ENCODE results near the gene NINL. TPM values are rescaled to one million over a fixed set of nuclear protein-coding genes. Genes with fewer than 3 reads are reported as not detected.

The NINL gene
- polyA plus RNA-seq, 1 of the 3 experiments (the other 2 are of a cell fraction) = 22.5 TPM

DNA sequence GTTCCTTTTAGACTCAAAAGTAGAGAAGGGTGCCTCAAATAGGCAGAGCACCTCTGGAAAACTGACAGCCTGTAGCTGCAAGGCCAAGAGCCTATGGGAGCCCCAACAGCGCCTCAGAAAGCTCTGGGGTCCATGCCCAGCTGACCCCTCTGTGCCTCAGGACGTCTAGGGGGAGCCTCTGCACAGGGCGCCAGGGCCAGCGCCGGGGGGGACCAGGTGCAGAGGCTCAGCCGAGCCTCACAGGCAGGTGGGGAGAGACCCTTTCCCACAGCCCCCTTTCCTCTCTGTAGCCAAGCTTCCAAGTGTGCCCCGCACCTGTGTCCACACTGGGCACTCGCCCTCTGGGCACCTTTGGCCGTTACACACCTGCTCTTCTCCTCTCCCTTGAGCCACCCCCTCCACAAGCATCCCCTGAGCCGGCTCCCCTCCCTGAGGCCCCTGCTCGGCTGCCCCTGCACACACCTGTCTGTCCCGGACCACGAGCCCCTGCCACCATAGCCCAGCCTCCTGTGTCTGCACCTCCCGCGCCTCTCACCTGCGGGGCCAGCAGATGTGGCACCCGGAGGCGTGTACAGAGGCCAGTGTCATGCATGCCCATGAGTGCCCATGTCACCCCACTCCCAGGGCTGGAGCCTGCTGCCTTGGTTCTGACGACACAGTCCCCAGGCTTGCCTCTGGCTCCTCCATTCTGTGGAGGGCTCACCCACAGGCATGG lies 124.6 kb downstream of the NINL start (continued):
- TF ChIP-seq FOXJ3 (CRISPR knock-in tag; IDR thresholded peaks at IDR 0.05) (no peak), TAF1 (IDR thresholded peaks at IDR 0.05; ENCODE audit: borderline replicate concordance, low read depth, low read length) (no peak), CHD2 (IDR thresholded peaks at IDR 0.05; ENCODE audit: low read length, partially characterized antibody) (no peak)

DNA sequence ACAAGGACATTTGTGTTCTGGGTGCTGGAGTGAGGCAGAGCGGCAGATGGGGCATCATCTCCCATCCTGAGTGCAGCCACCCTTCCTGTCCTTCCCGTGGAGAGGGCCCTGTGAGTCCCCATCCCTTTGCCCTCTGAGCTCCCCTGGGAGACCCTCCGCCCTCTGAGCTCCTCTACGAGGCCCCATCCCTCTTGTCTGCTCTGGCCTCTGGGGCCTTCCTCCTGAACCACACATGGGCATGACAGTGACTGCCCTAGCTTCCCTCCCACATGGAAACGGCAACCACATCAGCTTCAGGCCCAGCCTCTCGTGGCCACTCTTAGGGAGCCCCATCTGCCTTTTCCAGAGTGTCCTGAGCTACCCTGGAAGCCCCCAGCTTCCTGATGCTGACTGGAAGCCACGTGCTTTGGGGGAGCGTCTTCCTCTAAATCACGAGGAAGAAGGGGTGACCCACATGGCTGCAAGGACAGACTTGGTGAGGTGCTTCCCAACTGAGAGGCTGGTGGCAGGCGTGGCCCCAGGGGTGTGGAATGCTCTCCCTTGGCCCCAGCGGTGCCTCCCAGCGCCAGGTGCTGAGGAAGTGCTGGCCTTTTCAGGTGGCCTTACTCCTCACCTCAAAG lies 125.3 kb downstream of the NINL start:
- DNase-seq = no peak
- H3K4me2 ChIP-seq = no peak overlapping the region
- no peaks in the 10 kb centered on the region for H3K9me3 ChIP-seq
- peaks cover 0 to 7% of the 10 kb centered on the region in 2 experiments; a peak in 1 of 4 replicates for H3K4me1 ChIP-seq (ENCODE audit: control insufficient read depth in 1 of 2, insufficient read depth in 2 of 2, low read depth in 1 of 2, low read length in 1 of 2)
- ChIA-PET CTCF (no interaction called here), POLR2A (no interaction called here)
- no peaks in the 10 kb centered on the region for H3K27me3 ChIP-seq (ENCODE audit: insufficient read depth)
- no peaks in the 10 kb centered on the region for H4K20me1 ChIP-seq (ENCODE audit: insufficient read depth)
- H3K36me3 ChIP-seq (replicated peaks in 1 of 2; ENCODE audit: control insufficient read depth in 1 of 2, insufficient read depth in 2 of 2, low read length in 1 of 2) = peaks cover 10 to 39% of the 10 kb centered on the region in 2 experiments
- no peaks in the 10 kb centered on the region for H3F3A ChIP-seq (replicated peaks; ENCODE audit: insufficient read depth)
- H3K9me2 ChIP-seq = no peaks in the 10 kb centered on the region
- H2AFZ ChIP-seq (ENCODE audit: low read depth) = no peak overlapping the region
- H3K9ac ChIP-seq = no peak overlapping the region
- H3K27ac ChIP-seq (ENCODE audit: low read depth in 2 of 2, low read length in 1 of 2) = no peak overlapping the region
- H3K4me3 ChIP-seq (ENCODE audit: low read depth in 2 of 2, low read length in 1 of 2) = no peak overlapping the region
- WGBS (ENCODE audit: low lambda C conversion rate) = 64% methylated on average over 5 of the region's 12 CpGs
- no peaks in the 10 kb centered on the region for H3K79me2 ChIP-seq (ENCODE audit: insufficient read depth)
- TF ChIP-seq, protein P1, sequence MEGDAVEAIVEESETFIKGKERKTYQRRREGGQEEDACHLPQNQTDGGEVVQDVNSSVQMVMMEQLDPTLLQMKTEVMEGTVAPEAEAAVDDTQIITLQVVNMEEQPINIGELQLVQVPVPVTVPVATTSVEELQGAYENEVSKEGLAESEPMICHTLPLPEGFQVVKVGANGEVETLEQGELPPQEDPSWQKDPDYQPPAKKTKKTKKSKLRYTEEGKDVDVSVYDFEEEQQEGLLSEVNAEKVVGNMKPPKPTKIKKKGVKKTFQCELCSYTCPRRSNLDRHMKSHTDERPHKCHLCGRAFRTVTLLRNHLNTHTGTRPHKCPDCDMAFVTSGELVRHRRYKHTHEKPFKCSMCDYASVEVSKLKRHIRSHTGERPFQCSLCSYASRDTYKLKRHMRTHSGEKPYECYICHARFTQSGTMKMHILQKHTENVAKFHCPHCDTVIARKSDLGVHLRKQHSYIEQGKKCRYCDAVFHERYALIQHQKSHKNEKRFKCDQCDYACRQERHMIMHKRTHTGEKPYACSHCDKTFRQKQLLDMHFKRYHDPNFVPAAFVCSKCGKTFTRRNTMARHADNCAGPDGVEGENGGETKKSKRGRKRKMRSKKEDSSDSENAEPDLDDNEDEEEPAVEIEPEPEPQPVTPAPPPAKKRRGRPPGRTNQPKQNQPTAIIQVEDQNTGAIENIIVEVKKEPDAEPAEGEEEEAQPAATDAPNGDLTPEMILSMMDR (IDR thresholded peaks at IDR 0.05) = no peak
- no peak for TF ChIP-seq GATA2 (CRISPR knock-in tag; IDR thresholded peaks at IDR 0.05)

DNA sequence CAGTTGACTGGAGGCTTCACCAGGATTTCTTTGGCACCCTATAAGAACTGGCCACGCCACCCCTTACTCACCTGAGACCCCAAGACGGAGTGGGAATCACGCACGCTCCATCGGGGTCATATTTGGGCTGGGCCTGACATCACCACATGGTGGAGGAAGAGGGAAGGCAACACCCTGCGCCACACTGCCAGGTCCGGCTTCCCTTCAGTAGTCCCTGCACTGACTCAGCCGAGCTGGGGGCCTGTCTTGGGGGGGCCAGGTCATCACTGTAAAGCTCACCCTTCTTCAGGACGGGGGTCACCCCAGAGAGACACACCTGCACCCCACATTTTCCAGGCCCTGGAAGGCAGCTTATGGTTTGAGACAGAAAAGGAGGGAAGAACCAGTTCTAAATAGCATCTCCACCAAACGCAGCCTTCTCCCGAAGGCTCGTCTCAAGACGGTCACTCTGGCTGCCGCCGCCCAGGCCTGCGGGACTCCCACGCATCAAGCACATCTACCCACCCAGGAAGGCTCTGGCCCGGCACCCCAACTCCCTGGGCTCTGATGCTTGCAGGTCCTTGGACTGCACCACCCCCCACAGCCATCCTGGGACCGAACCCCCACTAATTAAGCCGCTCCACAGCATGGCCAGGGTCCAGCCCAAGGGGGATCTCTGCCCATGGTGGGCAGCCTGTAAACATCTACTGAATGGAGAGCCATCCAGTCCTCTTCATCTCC lies 126.1 kb downstream of the NINL start:
- H3K4me1 ChIP-seq (ENCODE audit: control insufficient read depth in 1 of 2, insufficient read depth in 2 of 2, low read depth in 1 of 2, low read length in 1 of 2) = no peaks in the 10 kb centered on the region
- ChIA-PET CTCF (no interaction called here), POLR2A (no interaction called here)
- no peaks in the 10 kb centered on the region for H3K79me2 ChIP-seq (ENCODE audit: insufficient read depth)
- no peaks in the 10 kb centered on the region for H3F3A ChIP-seq (replicated peaks; ENCODE audit: insufficient read depth)
- H3K9me3 ChIP-seq = no peaks in the 10 kb centered on the region
- H4K20me1 ChIP-seq (ENCODE audit: insufficient read depth) = no peaks in the 10 kb centered on the region
- H3K27me3 ChIP-seq (ENCODE audit: insufficient read depth) = no peaks in the 10 kb centered on the region
- WGBS (ENCODE audit: low lambda C conversion rate) = 77% methylated on average over 13 of the region's 20 CpGs
- H3K9me2 ChIP-seq = no peaks in the 10 kb centered on the region
- H3K4me2 ChIP-seq = no peak overlapping the region
- H2AFZ ChIP-seq (ENCODE audit: low read depth) = no peak overlapping the region
- H3K4me3 ChIP-seq (ENCODE audit: low read depth in 2 of 2, low read length in 1 of 2) = no peak overlapping the region
- TF ChIP-seq, protein P2, sequence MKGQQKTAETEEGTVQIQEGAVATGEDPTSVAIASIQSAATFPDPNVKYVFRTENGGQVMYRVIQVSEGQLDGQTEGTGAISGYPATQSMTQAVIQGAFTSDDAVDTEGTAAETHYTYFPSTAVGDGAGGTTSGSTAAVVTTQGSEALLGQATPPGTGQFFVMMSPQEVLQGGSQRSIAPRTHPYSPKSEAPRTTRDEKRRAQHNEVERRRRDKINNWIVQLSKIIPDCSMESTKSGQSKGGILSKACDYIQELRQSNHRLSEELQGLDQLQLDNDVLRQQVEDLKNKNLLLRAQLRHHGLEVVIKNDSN (IDR thresholded peaks at IDR 0.05; ENCODE audit: borderline replicate concordance, low read depth) = no peak
- no peak for TF ChIP-seq EZH2phosphoT487 (IDR thresholded peaks at IDR 0.05; ENCODE audit: borderline replicate concordance, low read depth)
- TF ChIP-seq RFX5 (IDR thresholded peaks at IDR 0.05; ENCODE audit: low read length) = no peak
- no peak for TF ChIP-seq SMC3 (IDR thresholded peaks at IDR 0.05; ENCODE audit: low read depth, low read length)
- TF ChIP-seq, protein P3, sequence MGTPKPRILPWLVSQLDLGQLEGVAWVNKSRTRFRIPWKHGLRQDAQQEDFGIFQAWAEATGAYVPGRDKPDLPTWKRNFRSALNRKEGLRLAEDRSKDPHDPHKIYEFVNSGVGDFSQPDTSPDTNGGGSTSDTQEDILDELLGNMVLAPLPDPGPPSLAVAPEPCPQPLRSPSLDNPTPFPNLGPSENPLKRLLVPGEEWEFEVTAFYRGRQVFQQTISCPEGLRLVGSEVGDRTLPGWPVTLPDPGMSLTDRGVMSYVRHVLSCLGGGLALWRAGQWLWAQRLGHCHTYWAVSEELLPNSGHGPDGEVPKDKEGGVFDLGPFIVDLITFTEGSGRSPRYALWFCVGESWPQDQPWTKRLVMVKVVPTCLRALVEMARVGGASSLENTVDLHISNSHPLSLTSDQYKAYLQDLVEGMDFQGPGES (IDR thresholded peaks at IDR 0.05; ENCODE audit: low read depth, low read length) = no peak
- no peak for TF ChIP-seq CHD2 (IDR thresholded peaks at IDR 0.05; ENCODE audit: low read length, partially characterized antibody)
- TF ChIP-seq FOXM1 (IDR thresholded peaks at IDR 0.05; ENCODE audit: low read depth) = no peak
- TF ChIP-seq NRF1 (IDR thresholded peaks at IDR 0.05; ENCODE audit: low read depth, low read length) = no peak
- H3K36me3 ChIP-seq (replicated peaks in 1 of 2; ENCODE audit: control insufficient read depth in 1 of 2, insufficient read depth in 2 of 2, low read length in 1 of 2) = peaks cover 10 to 37% of the 10 kb centered on the region in 2 experiments
- no peak for DNase-seq
- H3K9ac ChIP-seq = no peak overlapping the region
- no peak overlapping the region for H3K27ac ChIP-seq (ENCODE audit: low read depth in 2 of 2, low read length in 1 of 2)

All from SK-N-SH (cell line).